Measurements from ENCODE around the gene ALG9. TPM values are rescaled to one million over a fixed set of nuclear protein-coding genes. Genes with fewer than 3 reads are reported as not detected.

ALG9 gene
- polyA plus RNA-seq, 1 experiment = 23.7 TPM

DNA sequence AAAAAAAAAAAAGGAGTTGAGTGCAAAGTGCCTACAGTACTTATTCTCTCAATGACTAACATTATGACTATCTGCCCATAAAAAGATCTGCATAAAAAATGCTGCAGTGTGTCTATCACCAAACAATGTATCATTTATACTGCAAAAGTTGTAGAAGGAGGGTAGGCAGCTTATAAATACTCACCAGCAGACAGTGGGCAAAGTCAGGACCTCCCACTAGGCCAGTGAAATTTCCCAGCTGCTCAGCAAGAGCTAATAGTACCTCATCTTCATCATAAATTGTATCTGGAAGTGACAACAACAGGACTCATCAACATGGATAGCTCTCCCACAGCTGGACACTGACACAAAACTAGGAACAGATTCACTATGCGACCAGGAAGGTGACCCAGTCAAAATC lies 106.8 kb downstream of the ALG9 start:
- H3K27me3 ChIP-seq (ENCODE audit: control insufficient read depth, insufficient read depth, low read length) = no peaks in the 10 kb centered on the region
- CTCF ChIA-PET = interaction anchor here (0.6 to 3.1 kb wide), 8 partner anchors 11 to 178 kb away, joined by 3 to 17 read pairs (median 4); no protein-coding TSS in a partner anchor
- TF ChIP-seq, protein P1, sequence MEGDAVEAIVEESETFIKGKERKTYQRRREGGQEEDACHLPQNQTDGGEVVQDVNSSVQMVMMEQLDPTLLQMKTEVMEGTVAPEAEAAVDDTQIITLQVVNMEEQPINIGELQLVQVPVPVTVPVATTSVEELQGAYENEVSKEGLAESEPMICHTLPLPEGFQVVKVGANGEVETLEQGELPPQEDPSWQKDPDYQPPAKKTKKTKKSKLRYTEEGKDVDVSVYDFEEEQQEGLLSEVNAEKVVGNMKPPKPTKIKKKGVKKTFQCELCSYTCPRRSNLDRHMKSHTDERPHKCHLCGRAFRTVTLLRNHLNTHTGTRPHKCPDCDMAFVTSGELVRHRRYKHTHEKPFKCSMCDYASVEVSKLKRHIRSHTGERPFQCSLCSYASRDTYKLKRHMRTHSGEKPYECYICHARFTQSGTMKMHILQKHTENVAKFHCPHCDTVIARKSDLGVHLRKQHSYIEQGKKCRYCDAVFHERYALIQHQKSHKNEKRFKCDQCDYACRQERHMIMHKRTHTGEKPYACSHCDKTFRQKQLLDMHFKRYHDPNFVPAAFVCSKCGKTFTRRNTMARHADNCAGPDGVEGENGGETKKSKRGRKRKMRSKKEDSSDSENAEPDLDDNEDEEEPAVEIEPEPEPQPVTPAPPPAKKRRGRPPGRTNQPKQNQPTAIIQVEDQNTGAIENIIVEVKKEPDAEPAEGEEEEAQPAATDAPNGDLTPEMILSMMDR (IDR thresholded peaks at IDR 0.05; ENCODE audit: insufficient read depth, low read depth, low read length) = no peak
- DNase-seq (ENCODE audit: low read depth) = no peak
- POLR2A ChIA-PET = interaction anchor here (0.5 to 0.7 kb wide), 4 partner anchors 17 to 315 kb away, joined by 3 to 27 read pairs (median 4); no protein-coding TSS in a partner anchor
- H3K4me3 ChIP-seq (ENCODE audit: low read depth, low read length) = peak overlapping the region; percentile 81
- H3K36me3 ChIP-seq (ENCODE audit: control insufficient read depth, insufficient read depth, low read length) = peaks cover 7% of the 10 kb centered on the region

DNA sequence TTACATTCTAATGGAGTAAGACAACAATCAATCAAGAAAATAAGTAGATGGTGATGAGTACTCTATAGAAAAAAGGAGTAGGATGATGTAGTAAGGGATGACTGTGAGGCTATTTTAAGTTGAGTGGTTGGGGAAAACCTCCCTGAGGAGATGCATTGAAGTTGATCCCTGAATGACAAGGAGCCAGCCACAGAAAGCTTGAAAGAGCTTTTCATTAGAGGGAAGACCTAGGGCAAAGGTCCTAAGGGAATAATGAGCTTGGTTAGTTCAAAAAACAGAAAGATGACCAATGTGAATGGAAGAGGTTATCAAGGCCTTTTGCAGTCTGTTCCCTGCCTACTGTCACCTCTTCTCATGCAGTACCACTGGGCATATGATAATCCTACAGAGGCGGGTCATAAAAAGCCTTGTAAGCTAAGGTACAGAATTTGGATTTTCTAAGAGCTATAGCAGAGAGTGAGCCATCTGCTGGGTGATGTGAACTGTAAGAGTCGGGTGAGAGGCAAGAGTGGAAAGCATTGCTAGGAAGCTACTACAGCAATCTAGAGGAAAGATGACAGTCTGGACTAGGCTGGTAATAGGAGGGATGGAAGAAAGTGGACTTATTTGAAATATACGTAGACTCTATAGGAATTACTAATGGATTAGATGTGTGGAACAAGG lies 108.3 kb downstream of the ALG9 start:
- TF ChIP-seq, protein P1 (IDR thresholded peaks at IDR 0.05; ENCODE audit: insufficient read depth, low read depth, low read length) = peak; percentile 30
- POLR2A ChIA-PET = no interaction called here
- H3K4me3 ChIP-seq (ENCODE audit: low read depth, low read length) = no peak overlapping the region
- CTCF ChIA-PET = interaction anchor here (0.9 to 3.1 kb wide), 9 partner anchors 10 to 306 kb away, joined by 3 to 17 read pairs (median 4); no protein-coding TSS in a partner anchor
- no peak for DNase-seq (ENCODE audit: low read depth)
- no peaks in the 10 kb centered on the region for H3K27me3 ChIP-seq (ENCODE audit: control insufficient read depth, insufficient read depth, low read length)
- peaks cover 9% of the 10 kb centered on the region for H3K36me3 ChIP-seq (ENCODE audit: control insufficient read depth, insufficient read depth, low read length)

DNA sequence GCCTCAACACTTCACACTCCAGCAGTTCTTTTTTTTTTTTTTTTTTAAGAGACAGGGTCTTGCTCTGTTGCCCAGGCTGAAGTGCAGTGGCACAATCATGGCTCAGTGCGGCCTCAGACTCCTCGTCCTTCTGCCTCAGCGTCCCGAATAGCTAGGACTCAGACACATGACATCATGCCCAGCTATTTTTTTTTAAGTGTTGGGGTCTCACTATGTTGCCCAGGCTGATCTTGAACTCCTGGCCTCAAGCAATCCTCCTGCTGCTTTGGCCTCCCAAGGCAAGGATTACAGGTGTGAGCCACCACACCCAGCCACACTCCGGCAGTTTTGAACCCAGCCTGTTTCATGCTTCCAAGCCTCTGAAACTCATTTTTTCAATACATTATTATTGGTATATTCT lies 108.9 kb downstream of the ALG9 start:
- CTCF ChIA-PET = interaction anchor here (0.7 to 3.1 kb wide), 6 partner anchors 14 to 305 kb away, joined by 3 to 17 read pairs (median 4); no protein-coding TSS in a partner anchor
- Histone ChIP-seq H3K27me3 (ENCODE audit: control insufficient read depth, insufficient read depth, low read length) (no peaks in the 10 kb centered on the region), H3K4me3 (ENCODE audit: low read depth, low read length) (no peak overlapping the region), H3K36me3 (ENCODE audit: control insufficient read depth, insufficient read depth, low read length) (peaks cover 9% of the 10 kb centered on the region)
- TF ChIP-seq, protein P1 (IDR thresholded peaks at IDR 0.05; ENCODE audit: insufficient read depth, low read depth, low read length) = no peak
- DNase-seq (ENCODE audit: low read depth) = no peak
- POLR2A ChIA-PET = no interaction called here

- ChIA-PET CTCF (interaction anchor here (0.8 kb wide), 1 partner anchor 81 kb away, joined by 4 read pairs; no protein-coding TSS in a partner anchor), POLR2A (no interaction called here)
- TF ChIP-seq, protein P1 (IDR thresholded peaks at IDR 0.05; ENCODE audit: insufficient read depth, low read depth, low read length) = no peak
- Histone ChIP-seq H3K27me3 (ENCODE audit: control insufficient read depth, insufficient read depth, low read length) (no peaks in the 10 kb centered on the region), H3K36me3 (ENCODE audit: control insufficient read depth, insufficient read depth, low read length) (peaks cover 9% of the 10 kb centered on the region), H3K4me3 (ENCODE audit: low read depth, low read length) (no peak overlapping the region)
- DNase-seq (ENCODE audit: low read depth) = no peak
Observed at GRCh38 chr11:111761036-111761435, 110.3 kb downstream of the ALG9 start.

- H3K4me3 ChIP-seq (ENCODE audit: low read depth, low read length) = no peak overlapping the region
- no peaks in the 10 kb centered on the region for H3K27me3 ChIP-seq (ENCODE audit: control insufficient read depth, insufficient read depth, low read length)
- ChIA-PET CTCF (interaction anchor here (0.9 to 1.2 kb wide), 3 partner anchors 18 to 173 kb away, joined by 3 to 5 read pairs (median 3); no protein-coding TSS in a partner anchor), POLR2A (no interaction called here)
- no peak for DNase-seq (ENCODE audit: low read depth)
- H3K36me3 ChIP-seq (ENCODE audit: control insufficient read depth, insufficient read depth, low read length) = peaks cover 9% of the 10 kb centered on the region
- TF ChIP-seq, protein P1 (IDR thresholded peaks at IDR 0.05; ENCODE audit: insufficient read depth, low read depth, low read length) = no peak
Observed at GRCh38 chr11:111759778-111760407, 111.5 kb downstream of the ALG9 start.

Measured in BJ (cell line).